ENCODE measurements around the gene SLC38A3. TPM values are rescaled to one million over a fixed set of nuclear protein-coding genes. Genes with fewer than 3 reads are reported as not detected.

SLC38A3 gene
- total and polyA plus RNA-seq, 9 of the 15 experiments (the other 6 are each of a cell fraction or from before 2014, with no cell fraction given): 0.09 to 0.38 (median 0.16) TPM; not detected in 6

- no peak for TF ChIP-seq SAFB2 (IDR thresholded peaks at IDR 0.05; ENCODE audit: borderline replicate concordance, low read depth, low read length, severe bottlenecking)
- TF ChIP-seq NCOA6 (IDR thresholded peaks at IDR 0.05): no peak
- TF ChIP-seq ZNF551 (CRISPR knock-in tag; IDR thresholded peaks at IDR 0.05): no peak
- TF ChIP-seq ATF3 (IDR thresholded peaks at IDR 0.05): peak; percentile 81
- no peak for TF ChIP-seq ATF3 (CRISPR knock-in tag; conservative IDR thresholded peaks at IDR 0.05)
- no peak for TF ChIP-seq CAMTA2 (CRISPR knock-in tag; conservative IDR thresholded peaks at IDR 0.05)
- no peak for TF ChIP-seq NR2C1 (IDR thresholded peaks at IDR 0.05)
- TF ChIP-seq NR2C1 (tag; IDR thresholded peaks at IDR 0.05): no peak
- peak; percentile 92 for TF ChIP-seq RB1 (IDR thresholded peaks at IDR 0.05; ENCODE audit: low read depth)
- no peak for TF ChIP-seq HLTF (IDR thresholded peaks at IDR 0.05)
- TF ChIP-seq ZBTB5 (IDR thresholded peaks at IDR 0.05): no peak
- TF ChIP-seq GTF2E2 (tag; IDR thresholded peaks at IDR 0.05): no peak
- no peak for TF ChIP-seq SMARCA5 (IDR thresholded peaks at IDR 0.05)
- no peak for TF ChIP-seq CREB3 (tag; conservative IDR thresholded peaks at IDR 0.05; ENCODE audit: low read depth)
- no peak for TF ChIP-seq PTRF (tag; IDR thresholded peaks at IDR 0.05)
- TF ChIP-seq POLR3A (IDR thresholded peaks at IDR 0.05; ENCODE audit: borderline replicate concordance, extremely low read depth, insufficient read depth, insufficient read length): no peak
- no peak for TF ChIP-seq BRD9 (IDR thresholded peaks at IDR 0.05; ENCODE audit: low read depth, partially characterized antibody)
- TF ChIP-seq ZNF639 (CRISPR knock-in tag; conservative IDR thresholded peaks at IDR 0.05 in 1 of 2, IDR thresholded peaks at IDR 0.05 in 1 of 2): no peak
- no peak for TF ChIP-seq ZMIZ1 (IDR thresholded peaks at IDR 0.05; ENCODE audit: low read depth in 2 of 2, low read length in 2 of 2)
These were observed 55.2 kb downstream of the SLC38A3 start (continued) for GRCh38 chr3:50260027-50260941.

Measured in K562 (cell line).